ENCODE data around the gene MED27.

DNA sequence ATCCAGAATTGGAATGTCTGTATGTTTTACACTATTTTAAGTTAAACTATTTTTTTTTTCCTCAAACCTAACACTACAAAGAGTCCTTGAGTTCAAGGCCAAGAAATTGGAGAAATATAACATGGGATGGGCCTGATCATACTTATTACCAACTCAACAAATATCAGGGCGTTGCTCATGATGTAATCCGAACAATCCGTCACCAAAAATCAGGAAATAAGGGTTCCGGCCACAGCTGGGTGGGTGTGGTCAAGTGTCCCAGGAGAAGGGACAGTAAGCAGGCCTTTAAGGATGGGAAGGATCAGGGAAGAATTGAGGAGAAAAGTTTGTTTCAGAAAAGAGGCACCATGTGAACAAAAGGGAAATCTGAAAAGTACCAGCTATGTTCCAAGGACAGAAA, 29.8 kb downstream of the MED27 start:
- TF ChIP-seq EP300 (IDR thresholded peaks at IDR 0.05; ENCODE audit: borderline replicate concordance) (no peak), TAF1 (IDR thresholded peaks at IDR 0.05; ENCODE audit: low read depth) (no peak), RAD21 (IDR thresholded peaks at IDR 0.05; ENCODE audit: low read depth) (no peak), TEAD4 (IDR thresholded peaks at IDR 0.05) (no peak), EGR1 (IDR thresholded peaks at IDR 0.05) (no peak), FOXM1 (IDR thresholded peaks at IDR 0.05; ENCODE audit: borderline replicate concordance, low read depth) (no peak), CEBPB (IDR thresholded peaks at IDR 0.05) (no peak), TCF12 (IDR thresholded peaks at IDR 0.05; ENCODE audit: low read depth) (no peak)
- TF ChIP-seq, protein P1, sequence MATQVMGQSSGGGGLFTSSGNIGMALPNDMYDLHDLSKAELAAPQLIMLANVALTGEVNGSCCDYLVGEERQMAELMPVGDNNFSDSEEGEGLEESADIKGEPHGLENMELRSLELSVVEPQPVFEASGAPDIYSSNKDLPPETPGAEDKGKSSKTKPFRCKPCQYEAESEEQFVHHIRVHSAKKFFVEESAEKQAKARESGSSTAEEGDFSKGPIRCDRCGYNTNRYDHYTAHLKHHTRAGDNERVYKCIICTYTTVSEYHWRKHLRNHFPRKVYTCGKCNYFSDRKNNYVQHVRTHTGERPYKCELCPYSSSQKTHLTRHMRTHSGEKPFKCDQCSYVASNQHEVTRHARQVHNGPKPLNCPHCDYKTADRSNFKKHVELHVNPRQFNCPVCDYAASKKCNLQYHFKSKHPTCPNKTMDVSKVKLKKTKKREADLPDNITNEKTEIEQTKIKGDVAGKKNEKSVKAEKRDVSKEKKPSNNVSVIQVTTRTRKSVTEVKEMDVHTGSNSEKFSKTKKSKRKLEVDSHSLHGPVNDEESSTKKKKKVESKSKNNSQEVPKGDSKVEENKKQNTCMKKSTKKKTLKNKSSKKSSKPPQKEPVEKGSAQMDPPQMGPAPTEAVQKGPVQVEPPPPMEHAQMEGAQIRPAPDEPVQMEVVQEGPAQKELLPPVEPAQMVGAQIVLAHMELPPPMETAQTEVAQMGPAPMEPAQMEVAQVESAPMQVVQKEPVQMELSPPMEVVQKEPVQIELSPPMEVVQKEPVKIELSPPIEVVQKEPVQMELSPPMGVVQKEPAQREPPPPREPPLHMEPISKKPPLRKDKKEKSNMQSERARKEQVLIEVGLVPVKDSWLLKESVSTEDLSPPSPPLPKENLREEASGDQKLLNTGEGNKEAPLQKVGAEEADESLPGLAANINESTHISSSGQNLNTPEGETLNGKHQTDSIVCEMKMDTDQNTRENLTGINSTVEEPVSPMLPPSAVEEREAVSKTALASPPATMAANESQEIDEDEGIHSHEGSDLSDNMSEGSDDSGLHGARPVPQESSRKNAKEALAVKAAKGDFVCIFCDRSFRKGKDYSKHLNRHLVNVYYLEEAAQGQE (IDR thresholded peaks at IDR 0.05; ENCODE audit: low read depth): no peak

All from Ishikawa (cell line).